Right lobe of liver (tissue), 6 donors: Measurements from ENCODE around the gene LRRC7. TPM values are rescaled to one million over a fixed set of nuclear protein-coding genes. Genes with fewer than 3 reads are reported as not detected.

Experiments
- ATAC-seq, 4 donors: fragments of 200-7000 bp; cut with Tn5 transposase; one replicate each; pipeline ENCODE4 v1.9.1; 2020; ENCODE audit warnings: mild to moderate bottlenecking in 4 of 4, moderate library complexity in 4 of 4
- DNase-seq, 3 donors: peaks; one replicate each; pipeline ENCODE4 v3.0.0-alpha.2; 2020
- H3K27ac ChIP-seq, 3 donors: fragments of 200-600 bp; one replicate each; pipeline ENCODE4 v1.8.0; 2022
- H3K27me3 ChIP-seq, 2 donors: fragments of 200-600 bp; one replicate each; pipeline ENCODE4 v1.8.0; 2022
- H3K36me3 ChIP-seq, 4 donors: fragments of 200-600 bp; sonication (generic) in 1 of 4; one replicate each; pipeline versions ENCODE4 v1.5.1 to v1.8.0; 2017 to 2022; ENCODE audit warnings: control low read depth in 1 of 4
- H3K4me1 ChIP-seq, 4 donors: fragments of 200-600 bp; sonication (generic) in 1 of 4; one replicate each; pipeline versions ENCODE4 v1.5.1 to v1.8.0; 2017 to 2022; ENCODE audit warnings: control low read depth in 1 of 4
- H3K4me3 ChIP-seq, 3 donors: fragments of 200-600 bp; one replicate each; pipeline ENCODE4 v1.8.0; 2022
- H3K9me3 ChIP-seq, 4 donors: fragments of 200-600 bp; sonication (generic) in 1 of 4; one replicate each; pipeline versions ENCODE4 v1.5.1 to v1.8.0; 2017 to 2022; ENCODE audit warnings: control low read depth in 1 of 4
- CTCF ChIP-seq, 4 donors: fragments of 200-600 bp in 3 of 4; fragments of 450-650 bp in 1 of 4; IDR thresholded peaks; one replicate each; pipeline versions ENCODE4 v1.5.1 to v1.8.0; 2016 to 2022; ENCODE audit warnings: antibody characterized with exemption in 4 of 4, mild to moderate bottlenecking in 2 of 4
- POLR2A ChIP-seq: fragments of 450-650 bp; IDR thresholded peaks from one replicate; pipeline ENCODE4 v1.6.1; 2017; ENCODE audit warnings: antibody characterized with exemption, mild to moderate bottlenecking
- WGBS: methylation state at CpG from one replicate; pipeline ENCODE4 v1.1.6; 2018; ENCODE audit warnings: low coverage, low lambda C conversion rate; ENCODE audit not compliant: insufficient coverage; ENCODE audit errors: missing lambda C conversion rate; 5-methylcytosine and 5-hydroxymethylcytosine counted together
- intact Hi-C, 2 donors: fragments of 100-400 bp; cut with DNase I; formaldehyde crosslinking; loops; one replicate each; pipeline versions ENCODE4 v1.11.2 to v1.14.1; 2022
- total RNA-seq, 6 experiments: library from RNA; depleted of rRNA in 2 of 6; stranded (reverse); fragments of >200 nt in 2 of 6; fragmentation: NEBNext Ultra II Directional in 3 of 6; extraction: Animal tissue kit (Norgen Biotek cat#: 25700) in 3 of 6; gene quantifications; one replicate each; pipeline versions ENCODE4 v1.1.0 to v1.2.4, GENCODE V29; 2016 to 2023
- donor health status: DM: no; HTN: yes; CAD: no.
- donor health status: DM: no; HTN: no; CAD: no.
- donor health status: DM: no; HTN: no; CAD: no.
- donor health status: DM: no; HTN: yes; CAD: no.
- donor health status: DM: no; HTN: yes; CAD: no.

Gene LRRC7
- total RNA-seq, 6 experiments from 2014 or later = 0.06 to 0.66 (median 0.22) TPM

- intact Hi-C loops = no loop called here
- no peak overlapping the region for H3K4me3 ChIP-seq
- no peaks in the 10 kb centered on the region for H3K9me3 ChIP-seq
- TF ChIP-seq POLR2A (no peak), CTCF (IDR thresholded peaks at IDR 0.05) (no peak)
- WGBS = 38% methylated on average over 1 of the region's 1 CpG
- no peaks in the 10 kb centered on the region for H3K4me1 ChIP-seq
- no peak overlapping the region for H3K27ac ChIP-seq
- no peaks in the 10 kb centered on the region for H3K27me3 ChIP-seq
- ATAC-seq (no peak), DNase-seq (no peak)
- H3K36me3 ChIP-seq = no peaks in the 10 kb centered on the region
Observed at GRCh38 chr1:69534829-69535228, 32.9 kb upstream of the LRRC7 start.

- DNase-seq (no peak), ATAC-seq (no peak)
- Histone ChIP-seq H3K4me3 (no peak overlapping the region), H3K36me3 (no peaks in the 10 kb centered on the region), H3K27ac (no peak overlapping the region), H3K27me3 (no peaks in the 10 kb centered on the region), H3K9me3 (no peaks in the 10 kb centered on the region), H3K4me1 (no peaks in the 10 kb centered on the region)
- no peak for TF ChIP-seq POLR2A
- no peak for TF ChIP-seq CTCF (IDR thresholded peaks at IDR 0.05)
- intact Hi-C loops = no loop called here
- WGBS = 61% methylated on average over 2 of the region's 3 CpGs
Observed at GRCh38 chr1:69535490-69535889, 32.2 kb upstream of the LRRC7 start.

- H3K4me1 ChIP-seq = no peaks in the 10 kb centered on the region
- intact Hi-C loops = no loop called here
- no peak overlapping the region for H3K27ac ChIP-seq
- H3K4me3 ChIP-seq = no peak overlapping the region
- ATAC-seq = no peak
- no peak for DNase-seq
- no peaks in the 10 kb centered on the region for H3K36me3 ChIP-seq
- no peaks in the 10 kb centered on the region for H3K9me3 ChIP-seq
- TF ChIP-seq CTCF (IDR thresholded peaks at IDR 0.05) (no peak), POLR2A (no peak)
- WGBS = 37% methylated on average over 3 of the region's 6 CpGs
- H3K27me3 ChIP-seq = no peaks in the 10 kb centered on the region
Observed at GRCh38 chr1:69540052-69540451, 27.7 kb upstream of the LRRC7 start.

DNA sequence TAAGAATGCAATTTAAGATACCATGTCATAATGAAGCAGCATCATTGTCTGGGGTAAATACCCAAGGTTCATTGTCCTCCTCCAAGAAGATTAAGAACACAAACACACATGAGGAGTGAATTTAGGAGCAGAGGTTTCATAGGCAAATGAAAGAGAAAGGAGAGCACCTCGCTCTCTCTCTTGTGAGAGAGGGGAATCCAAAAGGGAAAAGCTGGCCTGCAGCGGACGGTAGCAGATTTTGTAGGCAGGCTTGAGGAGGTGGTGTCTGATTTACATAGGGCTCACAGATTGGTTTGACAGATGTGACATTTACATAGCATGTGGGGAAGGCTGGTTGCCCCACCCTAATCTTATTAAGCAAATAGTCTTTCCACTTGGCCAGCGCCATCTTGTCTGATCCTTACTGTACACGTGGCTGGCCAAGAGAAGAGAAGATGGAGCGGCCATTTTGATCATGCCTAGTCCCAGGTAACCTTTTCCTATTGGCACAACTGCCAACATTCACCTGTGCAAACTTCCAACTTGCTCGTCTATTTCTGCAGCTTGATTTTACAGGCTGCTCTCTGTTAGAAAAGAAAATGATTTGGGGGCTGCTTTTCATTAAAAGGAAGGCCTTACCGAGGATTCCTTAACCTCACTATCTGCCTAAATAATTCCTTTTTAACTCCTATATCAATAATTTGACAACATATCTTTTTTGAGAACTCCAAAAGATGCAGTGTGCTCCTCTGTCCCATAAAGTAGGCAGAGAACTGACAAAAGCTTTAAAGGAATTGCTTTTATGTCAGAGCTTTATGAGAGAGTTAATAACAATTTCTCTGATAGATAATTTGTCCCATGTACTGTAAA lies 16.0 kb upstream of the LRRC7 start:
- no peaks in the 10 kb centered on the region for H3K27me3 ChIP-seq

More for the DNA sequence above, 16.0 kb upstream of the LRRC7 start:
- Histone ChIP-seq H3K36me3 (no peaks in the 10 kb centered on the region), H3K9me3 (no peaks in the 10 kb centered on the region), H3K4me1 (no peaks in the 10 kb centered on the region), H3K4me3 (no peak overlapping the region), H3K27ac (no peak overlapping the region)
- no peak for TF ChIP-seq POLR2A
- TF ChIP-seq CTCF (IDR thresholded peaks at IDR 0.05) = no peak
- ATAC-seq (no peak), DNase-seq (no peak)
- intact Hi-C loops = no loop called here
- WGBS = 56% methylated on average over 5 of the region's 8 CpGs
